ENCODE results near the gene INF2. TPM values are rescaled to one million over a fixed set of nuclear protein-coding genes. Genes with fewer than 3 reads are reported as not detected.
"Not testable (repeated sequence)": the region's sequence is repeated elsewhere in the genome, so short reads cannot be mapped to it uniquely, and the experiment has no call there.

INF2 gene
- total and polyA plus RNA-seq, 5 donors from 2014 or later: 4.2 to 74.3 (median 7.9) TPM

- H3K4me3 ChIP-seq (ENCODE audit: low read depth, low read length); H3K36me3 Mint-ChIP-seq; ATAC-seq (ENCODE audit: low read depth in 2 of 2); H3K9me3 ChIP-seq (ENCODE audit: control insufficient read depth in 2 of 2, low read length in 2 of 2); H3K27ac ChIP-seq (ENCODE audit: insufficient read depth, low read length, poor library complexity, severe bottlenecking); H3K27me3 Mint-ChIP-seq; DNase-seq; H3K9me3 Mint-ChIP-seq; H3K27me3 ChIP-seq (ENCODE audit: control insufficient read depth, insufficient read depth, low read length); H3K27ac Mint-ChIP-seq; H3K36me3 ChIP-seq (ENCODE audit: control insufficient read depth, insufficient read depth, low read length); H3K4me3 Mint-ChIP-seq; H3K4me1 ChIP-seq (ENCODE audit: control insufficient read depth, insufficient read depth, low read length, poor library complexity, severe bottlenecking): not testable (repeated sequence)
- H3K4me1 Mint-ChIP-seq: peaks cover 0 to 10% (median 3%) of the 10 kb centered on the region in 4 donors
These were observed 17.3 kb upstream of the INF2 start for GRCh38 chr14:104672119-104672518.

- no peak overlapping the region for H3K27ac ChIP-seq (ENCODE audit: insufficient read depth, low read length, poor library complexity, severe bottlenecking)
- H3K4me1 Mint-ChIP-seq: peaks cover 0 to 19% (median 3%) of the 10 kb centered on the region in 4 donors
- no peaks in the 10 kb centered on the region for H3K36me3 Mint-ChIP-seq
- H3K27ac Mint-ChIP-seq: no peak overlapping the region
- no peaks in the 10 kb centered on the region for H3K9me3 ChIP-seq (ENCODE audit: control insufficient read depth in 2 of 2, low read length in 2 of 2)
- peak overlapping the region in 1 of 4 donors; percentile 73 for H3K4me3 Mint-ChIP-seq
- H3K36me3 ChIP-seq (ENCODE audit: control insufficient read depth, insufficient read depth, low read length): no peaks in the 10 kb centered on the region
- peaks cover 17% of the 10 kb centered on the region for H3K4me1 ChIP-seq (ENCODE audit: control insufficient read depth, insufficient read depth, low read length, poor library complexity, severe bottlenecking)
- no peaks in the 10 kb centered on the region for H3K9me3 Mint-ChIP-seq
- H3K27me3 ChIP-seq (ENCODE audit: control insufficient read depth, insufficient read depth, low read length): no peaks in the 10 kb centered on the region
- peaks cover 6% of the 10 kb centered on the region for H3K27me3 Mint-ChIP-seq
- H3K4me3 ChIP-seq (ENCODE audit: low read depth, low read length): no peak overlapping the region
- ATAC-seq (ENCODE audit: low read depth in 2 of 2) (no peak), DNase-seq (no peak)
These were observed 15.9 kb upstream of the INF2 start for GRCh38 chr14:104673481-104673880.

GRCh38 chr14:104675447-104675846 is 14.0 kb upstream of the INF2 start:
- no peaks in the 10 kb centered on the region for H3K36me3 Mint-ChIP-seq
- H3K9me3 Mint-ChIP-seq: no peaks in the 10 kb centered on the region
- Histone ChIP-seq H3K9me3 (ENCODE audit: control insufficient read depth in 2 of 2, low read length in 2 of 2) (no peaks in the 10 kb centered on the region), H3K36me3 (ENCODE audit: control insufficient read depth, insufficient read depth, low read length) (no peaks in the 10 kb centered on the region), H3K4me1 (ENCODE audit: control insufficient read depth, insufficient read depth, low read length, poor library complexity, severe bottlenecking) (peaks cover 20% of the 10 kb centered on the region), H3K4me3 (ENCODE audit: low read depth, low read length) (no peak overlapping the region), H3K27me3 (ENCODE audit: control insufficient read depth, insufficient read depth, low read length) (no peaks in the 10 kb centered on the region), H3K27ac (ENCODE audit: insufficient read depth, low read length, poor library complexity, severe bottlenecking) (no peak overlapping the region)
- no peak overlapping the region for H3K27ac Mint-ChIP-seq
- DNase-seq (no peak), ATAC-seq (ENCODE audit: low read depth in 2 of 2) (no peak)
- peaks cover 6% of the 10 kb centered on the region for H3K27me3 Mint-ChIP-seq
- peak overlapping the region in 1 of 4 donors; percentile 47 for H3K4me3 Mint-ChIP-seq
- H3K4me1 Mint-ChIP-seq: peaks cover 0 to 21% (median 3%) of the 10 kb centered on the region in 4 donors

GRCh38 chr14:104676130-104676693 is 13.2 kb upstream of the INF2 start:
- H3K9me3 Mint-ChIP-seq: no peaks in the 10 kb centered on the region
- no peaks in the 10 kb centered on the region for H3K36me3 ChIP-seq (ENCODE audit: control insufficient read depth, insufficient read depth, low read length)
- H3K4me1 Mint-ChIP-seq: peaks cover 0 to 21% (median 3%) of the 10 kb centered on the region in 4 donors
- H3K4me1 ChIP-seq (ENCODE audit: control insufficient read depth, insufficient read depth, low read length, poor library complexity, severe bottlenecking): peaks cover 20% of the 10 kb centered on the region
- H3K27me3 ChIP-seq (ENCODE audit: control insufficient read depth, insufficient read depth, low read length): no peaks in the 10 kb centered on the region
- ATAC-seq (ENCODE audit: low read depth in 2 of 2) (no peak), DNase-seq (no peak)
- no peak overlapping the region for H3K27ac Mint-ChIP-seq
- peaks cover 6% of the 10 kb centered on the region for H3K27me3 Mint-ChIP-seq
- H3K4me3 ChIP-seq (ENCODE audit: low read depth, low read length): no peak overlapping the region
- H3K36me3 Mint-ChIP-seq: no peaks in the 10 kb centered on the region
- H3K27ac ChIP-seq (ENCODE audit: insufficient read depth, low read length, poor library complexity, severe bottlenecking): no peak overlapping the region
- peak overlapping the region in 3 of 4 donors; percentile 29 to 64 (median 63) for H3K4me3 Mint-ChIP-seq
- no peaks in the 10 kb centered on the region for H3K9me3 ChIP-seq (ENCODE audit: control insufficient read depth in 2 of 2, low read length in 2 of 2)

- Histone ChIP-seq H3K27me3 (ENCODE audit: control insufficient read depth, insufficient read depth, low read length) (no peaks in the 10 kb centered on the region), H3K36me3 (ENCODE audit: control insufficient read depth, insufficient read depth, low read length) (no peaks in the 10 kb centered on the region), H3K9me3 (ENCODE audit: control insufficient read depth in 2 of 2, low read length in 2 of 2) (no peaks in the 10 kb centered on the region), H3K4me1 (ENCODE audit: control insufficient read depth, insufficient read depth, low read length, poor library complexity, severe bottlenecking) (peaks cover 20% of the 10 kb centered on the region), H3K4me3 (ENCODE audit: low read depth, low read length) (no peak overlapping the region), H3K27ac (ENCODE audit: insufficient read depth, low read length, poor library complexity, severe bottlenecking) (no peak overlapping the region)
- Mint-ChIP-seq H3K27ac (peak overlapping the region in 2 of 3 donors; percentile 14 to 93), H3K4me3 (peak overlapping the region; percentile 63 to 88 (median 80)), H3K9me3 (no peaks in the 10 kb centered on the region), H3K4me1 (peaks cover 0 to 23% (median 3%) of the 10 kb centered on the region in 4 donors), H3K27me3 (peaks cover 6% of the 10 kb centered on the region), H3K36me3 (no peaks in the 10 kb centered on the region)
- ATAC-seq (ENCODE audit: low read depth in 2 of 2) (peak in 1 of 2 donors; percentile 3), DNase-seq (peak in 1 of 3 donors; percentile 28)
These were observed 12.5 kb upstream of the INF2 start for GRCh38 chr14:104676694-104677511.

GRCh38 chr14:104677512-104678332 is 11.7 kb upstream of the INF2 start:
- no peaks in the 10 kb centered on the region for H3K9me3 Mint-ChIP-seq
- H3K4me1 ChIP-seq (ENCODE audit: control insufficient read depth, insufficient read depth, low read length, poor library complexity, severe bottlenecking): peaks cover 20% of the 10 kb centered on the region
- H3K27ac Mint-ChIP-seq: peak overlapping the region; percentile 38 to 87 (median 43)
- no peaks in the 10 kb centered on the region for H3K9me3 ChIP-seq (ENCODE audit: control insufficient read depth in 2 of 2, low read length in 2 of 2)
- peaks cover 0 to 23% (median 3%) of the 10 kb centered on the region in 4 donors for H3K4me1 Mint-ChIP-seq
- no peaks in the 10 kb centered on the region for H3K36me3 ChIP-seq (ENCODE audit: control insufficient read depth, insufficient read depth, low read length)
- no peaks in the 10 kb centered on the region for H3K27me3 ChIP-seq (ENCODE audit: control insufficient read depth, insufficient read depth, low read length)
- H3K4me3 Mint-ChIP-seq: peak overlapping the region; percentile 77 to 88 (median 86)
- no peak overlapping the region for H3K27ac ChIP-seq (ENCODE audit: insufficient read depth, low read length, poor library complexity, severe bottlenecking)
- no peaks in the 10 kb centered on the region for H3K36me3 Mint-ChIP-seq
- peak overlapping the region; percentile 61 for H3K4me3 ChIP-seq (ENCODE audit: low read depth, low read length)
- ATAC-seq (ENCODE audit: low read depth in 2 of 2) (peak; percentile 67 to 76), DNase-seq (peak; percentile 49 to 85 (median 53))
- peaks cover 6% of the 10 kb centered on the region for H3K27me3 Mint-ChIP-seq

GRCh38 chr14:104678346-104678745 is 11.1 kb upstream of the INF2 start:
- no peaks in the 10 kb centered on the region for H3K36me3 Mint-ChIP-seq
- Histone ChIP-seq H3K27ac (ENCODE audit: insufficient read depth, low read length, poor library complexity, severe bottlenecking) (no peak overlapping the region), H3K4me3 (ENCODE audit: low read depth, low read length) (peak overlapping the region; percentile 37), H3K9me3 (ENCODE audit: control insufficient read depth in 2 of 2, low read length in 2 of 2) (no peaks in the 10 kb centered on the region), H3K4me1 (ENCODE audit: control insufficient read depth, insufficient read depth, low read length, poor library complexity, severe bottlenecking) (peaks cover 20% of the 10 kb centered on the region), H3K36me3 (ENCODE audit: control insufficient read depth, insufficient read depth, low read length) (no peaks in the 10 kb centered on the region), H3K27me3 (ENCODE audit: control insufficient read depth, insufficient read depth, low read length) (no peaks in the 10 kb centered on the region)
- ATAC-seq (ENCODE audit: low read depth in 2 of 2): no peak
- H3K9me3 Mint-ChIP-seq: no peaks in the 10 kb centered on the region
- no peak for DNase-seq
- H3K4me3 Mint-ChIP-seq: peak overlapping the region; percentile 77 to 88 (median 86)
- peaks cover 2% of the 10 kb centered on the region for H3K27me3 Mint-ChIP-seq
- peak overlapping the region; percentile 38 to 87 (median 84) for H3K27ac Mint-ChIP-seq
- H3K4me1 Mint-ChIP-seq: peaks cover 0 to 23% (median 3%) of the 10 kb centered on the region in 4 donors

All from CD4-positive, CD25-positive, alpha-beta regulatory T cell (primary cell).